LoVo (cell line): ENCODE results near the gene ZNF880.
"Not testable (repeated sequence)": the region's sequence is repeated elsewhere in the genome, so short reads cannot be mapped to it uniquely, and the experiment has no call there.

ENCODE experiments used
- DNase-seq: peaks from one replicate; pipeline ENCODE4 v3.0.0-alpha.2; 2016; ENCODE audit warnings: low spot score

Gene ZNF880

DNA sequence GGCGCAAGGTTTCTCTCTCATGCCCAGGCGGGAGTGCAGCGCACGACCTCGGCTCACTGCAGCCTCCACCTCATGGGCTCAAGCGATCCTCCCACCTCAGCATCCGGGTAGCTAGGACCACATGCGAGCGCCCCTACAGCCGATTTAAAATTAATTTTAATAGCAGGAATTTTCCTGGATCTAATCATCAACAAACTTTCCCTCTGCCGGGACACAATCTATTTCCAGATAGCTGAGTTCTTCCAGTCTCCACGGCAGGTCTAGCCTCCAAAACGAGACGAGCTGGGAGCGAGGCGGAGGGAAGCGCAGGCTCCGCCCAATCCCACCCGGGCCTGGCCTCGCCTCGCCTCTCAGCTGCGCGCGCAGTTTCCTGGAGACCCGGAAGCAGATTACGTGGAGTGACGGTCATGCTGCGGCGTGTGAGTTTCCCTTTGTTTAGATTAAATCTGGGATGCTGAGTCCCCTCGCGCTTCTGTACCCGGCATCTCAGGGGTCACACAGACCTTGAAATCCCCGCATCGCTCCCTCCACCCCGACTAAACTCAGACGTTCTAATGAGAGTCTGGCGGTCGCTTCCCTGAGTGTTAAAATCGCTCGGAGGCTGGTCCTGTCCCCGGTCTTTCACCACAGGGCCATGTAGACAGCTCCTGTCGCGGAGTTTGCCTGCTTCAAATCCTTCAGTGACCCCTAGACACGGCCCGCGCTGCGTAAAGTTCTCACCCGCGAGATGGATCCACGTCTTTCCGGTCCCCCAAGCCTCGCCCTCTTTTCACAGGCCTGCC is at the start of gene ZNF880:
Gene ZNF880, plus strand, starts transcription at position 365 of the 782 bp plus-strand sequence. Its CDS starts 43 bp downstream, at position 408.
- DNase-seq: no peak

DNA sequence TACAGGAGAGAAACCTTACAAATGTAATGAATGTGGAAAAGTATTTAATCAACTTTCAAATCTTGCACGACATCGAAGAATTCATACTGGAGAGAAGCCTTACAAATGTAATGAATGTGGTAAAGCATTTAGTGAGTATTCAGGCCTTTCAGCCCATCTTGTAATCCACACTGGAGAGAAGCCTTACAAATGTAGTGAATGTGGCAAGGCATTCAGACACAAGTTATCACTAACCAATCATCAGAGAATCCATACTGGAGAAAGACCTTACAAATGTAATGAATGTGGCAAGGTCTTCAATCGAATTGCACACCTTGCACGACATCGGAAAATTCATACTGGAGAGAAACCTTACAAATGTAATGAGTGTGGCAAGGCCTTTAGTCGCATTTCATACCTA is 47.3 kb upstream of the ZNF880 start:
- no peak for DNase-seq

DNA sequence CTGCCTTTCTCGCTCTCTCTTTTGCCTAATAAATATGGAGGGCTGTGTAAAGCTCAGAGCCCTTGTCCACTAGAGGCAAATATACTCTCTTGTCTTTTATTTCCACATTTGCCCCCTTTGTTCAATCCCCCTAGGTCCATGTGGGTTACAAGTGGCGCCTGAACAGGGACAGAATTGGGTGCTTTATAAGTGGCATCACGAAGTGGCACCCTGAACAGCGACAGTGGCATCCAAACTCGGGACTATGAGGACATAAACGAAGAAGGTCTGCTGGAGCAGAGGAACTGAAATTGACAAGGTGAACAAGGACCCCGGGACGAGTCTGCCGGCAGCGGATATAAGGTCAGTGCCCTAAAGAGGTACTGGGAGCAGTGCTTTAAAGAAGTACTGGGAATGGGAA is 38.0 kb upstream of the ZNF880 start:
- no peak for DNase-seq

DNA sequence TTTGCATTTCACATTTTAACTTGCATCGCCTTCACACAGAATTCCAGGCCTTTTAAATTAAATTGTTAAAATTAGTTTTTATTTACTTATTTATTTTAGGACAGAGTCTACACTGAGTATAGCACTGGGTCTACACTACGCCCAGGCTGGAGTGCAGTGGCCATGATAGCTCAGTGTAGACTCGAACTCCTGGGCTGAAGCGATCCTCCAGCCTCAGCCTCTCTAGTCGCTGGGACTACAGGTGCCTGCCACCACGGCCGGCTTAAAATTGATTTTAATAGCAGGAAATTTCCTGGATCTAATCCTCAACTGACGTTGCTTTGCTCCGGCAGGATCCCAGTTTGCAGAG is 34.0 kb upstream of the ZNF880 start:
- DNase-seq: no peak

DNA sequence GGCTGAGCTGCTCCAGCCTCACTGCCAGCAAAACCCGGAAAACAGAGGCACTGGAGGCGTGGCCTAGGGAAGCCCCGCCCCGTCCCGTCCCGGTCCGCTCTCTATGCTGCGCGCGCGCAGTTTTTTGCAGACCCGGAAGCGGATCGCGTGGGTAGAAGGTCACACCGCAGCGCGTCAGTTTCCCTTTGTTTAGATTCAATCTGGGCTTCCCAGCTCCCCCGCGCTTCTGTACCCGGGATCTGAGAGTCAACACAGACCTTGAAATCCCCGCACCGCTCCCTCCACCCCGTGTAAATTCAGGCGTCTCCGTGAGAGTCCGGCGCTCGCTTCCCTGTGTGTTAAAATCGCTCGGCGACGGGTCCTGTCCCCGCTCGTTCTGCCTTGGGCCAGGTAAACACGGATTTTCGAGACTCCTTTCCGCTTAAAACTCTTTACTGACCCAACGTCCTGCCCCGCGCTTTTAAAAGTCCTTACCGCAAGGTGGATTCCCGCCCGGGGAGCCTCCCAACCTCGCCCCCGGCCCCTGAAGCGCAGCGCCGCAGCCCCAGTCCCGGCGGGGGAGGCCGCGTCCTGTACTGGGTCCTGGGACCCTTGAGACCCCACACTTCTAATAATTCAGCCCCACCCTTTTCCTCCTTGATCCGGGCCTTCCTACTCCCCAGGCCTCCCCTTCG is 33.5 kb upstream of the ZNF880 start, which contains the start of gene ZNF610:
Gene ZNF610, plus strand, starts transcription at position 127 of the 674 bp plus-strand sequence. CDS start 12,930 bp downstream, outside the sequence.
- DNase-seq: peak; percentile 16

DNA sequence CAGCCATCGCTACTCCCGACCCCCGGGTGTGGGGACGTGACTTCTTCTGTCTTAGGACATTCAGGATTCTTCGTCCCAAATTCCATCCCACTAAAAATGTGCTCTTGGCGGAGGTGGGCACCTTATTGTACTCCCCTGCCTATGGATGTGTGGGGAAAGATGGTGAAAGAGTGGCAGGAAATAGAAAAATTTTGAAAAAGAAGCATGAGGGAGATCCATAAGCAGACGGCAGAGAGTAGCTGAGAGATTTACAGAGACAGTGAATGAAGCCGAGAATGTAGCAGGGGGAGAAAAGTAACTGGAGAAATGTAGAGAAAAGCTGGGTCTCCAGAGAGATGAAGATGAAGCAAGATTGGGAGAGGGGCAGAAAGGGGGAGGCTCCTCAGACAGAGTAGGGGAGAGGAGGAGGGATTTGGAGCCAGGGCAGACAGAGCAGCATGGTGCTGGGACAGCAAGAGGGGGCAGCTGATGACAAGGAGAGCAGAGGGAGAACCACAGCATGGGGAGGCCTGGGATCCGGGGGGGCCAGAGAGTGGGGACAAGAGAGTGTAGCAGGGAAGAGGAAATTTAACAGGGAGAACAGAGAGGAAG is 32.8 kb upstream of the ZNF880 start:
- no peak for DNase-seq

DNA sequence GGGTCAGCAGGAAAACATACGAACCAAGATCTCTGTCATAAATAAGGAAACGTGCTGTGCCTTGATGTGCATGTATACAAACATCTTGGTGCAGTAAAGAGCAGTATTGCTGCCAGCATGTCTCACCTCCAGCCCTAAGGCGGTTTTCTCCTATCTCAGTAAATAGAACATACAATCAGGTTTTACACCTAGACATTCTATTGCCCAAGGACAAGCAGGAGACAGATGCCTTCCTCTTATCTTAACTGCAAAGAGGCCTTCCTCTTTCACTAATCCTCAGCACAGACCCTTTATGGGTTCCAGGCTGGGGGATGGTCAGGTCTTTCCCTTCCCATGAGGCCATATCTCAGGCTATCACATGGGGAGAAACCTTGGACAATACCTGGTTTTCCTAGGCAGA is 30.7 kb upstream of the ZNF880 start:
- not testable (repeated sequence) for DNase-seq

DNA sequence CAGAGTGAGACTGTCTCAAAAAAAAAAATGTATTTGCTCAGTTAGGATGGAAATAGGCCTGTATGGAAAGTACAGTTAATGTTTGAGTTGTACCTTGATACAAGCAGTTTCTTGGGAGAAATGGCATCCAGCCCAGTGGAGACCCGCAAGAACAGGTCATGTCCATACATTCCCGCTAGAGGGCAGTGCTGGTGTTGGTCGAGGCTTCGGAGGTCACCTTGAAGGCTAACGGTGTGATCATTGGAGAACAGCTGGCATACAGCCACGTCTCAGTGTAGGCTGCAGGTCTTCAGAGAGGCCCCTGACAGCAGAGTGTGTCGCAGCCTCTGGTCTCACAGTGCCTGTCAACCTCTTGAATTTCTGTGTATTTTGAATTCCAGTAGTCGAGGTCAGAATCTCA is 26.2 kb upstream of the ZNF880 start:
- DNase-seq: peak; percentile 4

DNA sequence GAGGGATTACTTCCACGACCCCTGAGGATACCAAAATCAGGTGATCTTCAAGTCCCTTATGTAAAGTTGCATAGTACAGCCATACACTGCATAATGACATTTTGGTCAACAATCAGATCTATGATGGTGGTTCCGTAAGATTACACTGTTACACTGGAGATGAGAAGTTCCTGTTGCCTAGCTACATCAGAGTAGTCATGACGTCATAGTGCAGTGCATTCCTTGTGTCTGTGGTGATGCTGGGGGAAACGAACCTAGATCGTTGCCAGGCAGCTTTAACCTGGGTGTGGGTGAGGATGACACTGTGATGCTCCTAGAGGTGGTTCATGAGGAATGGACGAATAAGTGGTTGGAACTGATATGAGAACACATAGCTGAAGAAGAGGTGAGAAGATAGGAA is 24.6 kb upstream of the ZNF880 start:
- DNase-seq: no peak

DNA sequence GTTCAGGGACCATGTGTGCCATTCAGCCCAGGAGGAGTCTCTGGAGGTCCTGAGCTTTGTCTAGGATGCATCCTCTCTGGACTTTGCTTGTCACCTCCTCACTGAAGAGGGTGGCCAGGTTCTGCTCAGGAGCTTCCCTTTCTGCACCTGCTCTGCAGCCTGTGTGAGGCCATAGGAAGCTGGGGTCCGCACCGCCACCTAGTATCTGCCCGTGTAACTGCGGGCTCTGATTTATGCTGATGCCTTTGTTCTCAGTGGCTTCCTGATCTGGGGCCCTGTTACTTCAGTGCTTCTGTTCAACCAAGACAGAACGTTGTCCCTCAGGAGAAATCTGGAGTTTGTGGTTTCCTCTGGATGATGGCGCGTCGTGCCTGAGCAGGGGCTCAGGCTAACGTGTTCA is 18.2 kb upstream of the ZNF880 start:
- DNase-seq: no peak

DNA sequence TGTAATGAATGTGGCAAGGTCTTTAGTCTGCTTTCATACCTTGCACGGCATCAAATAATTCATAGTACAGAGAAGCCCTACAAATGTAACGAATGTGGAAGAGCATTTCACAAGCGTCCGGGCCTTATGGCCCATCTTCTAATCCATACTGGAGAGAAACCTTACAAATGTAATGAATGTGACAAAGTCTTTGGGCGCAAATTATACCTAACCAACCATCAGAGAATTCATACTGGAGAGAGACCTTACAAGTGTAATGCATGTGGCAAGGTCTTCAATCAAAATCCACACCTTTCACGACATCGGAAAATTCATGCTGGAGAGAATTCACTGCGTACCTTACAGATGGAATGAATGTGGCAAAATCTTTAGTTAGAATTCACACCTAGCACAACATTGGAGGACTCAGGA is 3.3 kb upstream of the ZNF880 start:
- DNase-seq: no peak

DNA sequence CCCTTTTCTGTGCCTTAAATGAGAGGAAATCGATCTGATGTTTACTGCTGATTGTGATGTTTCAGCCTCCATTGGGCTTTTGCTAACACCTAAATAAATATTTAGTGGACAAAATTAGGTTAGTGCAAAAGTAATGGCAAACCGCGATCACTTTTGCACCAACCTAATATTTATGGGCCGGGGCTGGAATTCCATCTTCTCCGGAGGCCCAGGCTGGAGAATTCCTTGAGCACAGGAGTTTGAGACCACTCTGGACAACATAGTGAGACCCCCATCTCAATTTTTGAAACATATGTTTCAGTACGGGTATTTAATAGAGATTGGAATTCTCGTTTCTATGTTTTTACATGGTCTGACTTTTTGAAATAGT is 603 bp downstream of the ZNF880 start:
- DNase-seq: no peak

DNA sequence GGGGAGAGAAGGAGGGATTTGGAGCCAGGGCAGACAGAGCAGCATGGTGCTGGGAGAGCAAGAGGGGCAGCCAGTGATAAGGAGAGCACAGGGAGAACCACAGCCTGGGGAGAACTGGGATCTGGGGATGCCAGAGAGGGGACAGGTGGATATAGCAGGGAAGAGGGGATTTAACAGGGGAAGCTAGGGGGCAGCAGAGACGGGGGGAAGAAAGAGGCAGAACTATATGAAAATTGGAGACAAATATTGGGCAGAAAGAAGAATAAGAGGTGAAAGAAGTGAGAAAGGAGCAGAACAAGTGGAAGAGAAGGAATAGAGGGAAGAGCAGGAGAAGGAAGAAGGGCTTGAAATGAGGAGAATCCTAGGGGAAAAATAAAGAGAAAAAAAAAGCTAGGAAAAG is 21.4 kb downstream of the ZNF880 start:
- DNase-seq: no peak

DNA sequence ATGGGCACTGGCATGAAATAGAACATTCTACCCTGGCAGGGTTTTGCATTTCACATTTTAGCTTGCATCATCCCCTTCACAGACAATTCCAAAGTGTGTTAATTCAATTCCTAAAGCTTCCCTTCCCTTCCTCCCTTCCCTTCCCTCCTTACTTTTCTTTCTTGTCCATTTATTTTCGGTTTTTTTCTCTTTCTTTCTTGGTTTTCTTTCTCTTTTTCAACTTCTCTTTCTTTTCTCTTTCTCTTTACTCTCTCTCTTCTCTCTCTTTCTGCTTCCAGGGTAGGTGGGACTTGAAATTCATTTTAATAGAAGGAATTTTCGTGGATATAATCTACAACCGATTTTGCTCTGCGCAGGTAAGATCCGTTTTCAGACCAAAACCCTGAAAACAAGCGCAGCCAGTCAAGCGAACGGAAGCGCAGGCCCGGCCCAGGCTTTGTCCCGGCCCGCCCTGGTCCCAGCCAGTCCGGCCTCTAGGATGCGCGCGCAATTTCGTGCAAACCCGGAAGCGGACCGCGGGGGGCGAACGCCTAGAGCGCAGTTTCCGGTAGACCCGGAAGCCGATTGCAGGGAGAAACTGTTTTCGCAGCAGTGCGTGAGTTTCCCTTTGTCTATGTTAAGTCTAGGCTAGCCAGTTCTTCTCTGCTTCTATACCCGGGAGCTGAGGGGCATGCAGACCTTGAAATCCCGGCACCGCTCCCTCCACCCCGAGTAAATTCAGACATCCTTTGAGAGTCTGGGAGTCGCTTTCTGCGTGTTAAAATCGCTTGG is 27.8 kb downstream of the ZNF880 start, which contains the start of gene ZNF528:
Gene ZNF528, plus strand, starts transcription at position 540 of the 771 bp plus-strand sequence. CDS start 4,165 bp downstream, outside the sequence.
- no peak for DNase-seq

DNA sequence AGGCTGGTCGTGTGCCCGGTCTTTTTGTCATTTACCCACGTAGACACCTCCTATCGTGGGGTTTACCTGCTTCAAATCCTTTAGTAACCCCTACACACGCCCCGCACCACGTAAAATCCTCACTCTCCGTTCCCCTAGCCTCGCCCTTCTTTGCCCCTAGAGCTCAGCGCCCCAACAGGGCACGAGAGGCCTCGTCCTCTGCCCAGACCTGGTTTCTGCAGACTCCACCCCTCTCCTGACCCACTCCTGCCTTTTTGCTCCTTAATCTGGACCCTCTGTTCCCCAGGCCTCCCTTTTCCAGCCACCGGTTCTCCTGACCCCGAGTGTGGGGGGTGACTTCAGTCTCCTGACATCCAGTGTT is 28.3 kb downstream of the ZNF880 start:
- no peak for DNase-seq

DNA sequence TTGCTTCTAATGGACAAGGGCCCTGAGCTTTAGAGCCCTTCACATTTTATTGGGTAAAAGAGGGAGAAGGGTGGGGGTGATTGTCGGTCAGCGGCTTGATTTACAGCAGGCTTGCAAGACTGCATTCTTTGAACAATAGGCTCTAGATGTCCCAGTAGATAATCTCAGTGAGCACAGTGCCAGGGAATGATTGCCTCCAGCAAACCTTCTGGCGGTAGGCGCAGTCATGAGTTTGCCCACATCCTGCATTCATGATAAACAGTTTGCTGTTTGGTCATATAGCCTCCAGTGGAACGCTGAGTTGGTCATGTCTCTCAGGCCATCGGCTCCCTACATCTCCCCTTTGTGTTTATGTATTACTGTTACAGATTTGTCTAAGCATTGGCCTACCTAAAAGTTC is 40.6 kb downstream of the ZNF880 start:
- no peak for DNase-seq

DNA sequence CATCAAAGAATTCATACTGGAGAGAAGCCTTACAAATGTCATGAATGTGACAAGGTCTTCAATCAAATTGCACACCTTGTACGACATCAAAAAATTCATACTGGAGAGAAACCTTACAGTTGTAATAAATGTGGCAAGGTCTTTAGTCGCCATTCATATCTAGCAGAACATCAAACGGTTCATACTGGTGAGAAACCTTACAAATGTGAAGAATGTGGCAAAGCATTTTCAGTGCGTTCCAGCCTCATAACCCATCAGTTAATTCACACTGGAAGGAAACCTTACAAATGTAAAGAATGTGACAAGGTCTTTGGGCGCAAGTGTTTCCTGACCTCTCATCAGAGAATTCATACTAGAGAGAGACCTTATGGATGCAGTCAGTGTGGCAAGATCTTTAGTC is 46.0 kb downstream of the ZNF880 start:
- no peak for DNase-seq

DNA sequence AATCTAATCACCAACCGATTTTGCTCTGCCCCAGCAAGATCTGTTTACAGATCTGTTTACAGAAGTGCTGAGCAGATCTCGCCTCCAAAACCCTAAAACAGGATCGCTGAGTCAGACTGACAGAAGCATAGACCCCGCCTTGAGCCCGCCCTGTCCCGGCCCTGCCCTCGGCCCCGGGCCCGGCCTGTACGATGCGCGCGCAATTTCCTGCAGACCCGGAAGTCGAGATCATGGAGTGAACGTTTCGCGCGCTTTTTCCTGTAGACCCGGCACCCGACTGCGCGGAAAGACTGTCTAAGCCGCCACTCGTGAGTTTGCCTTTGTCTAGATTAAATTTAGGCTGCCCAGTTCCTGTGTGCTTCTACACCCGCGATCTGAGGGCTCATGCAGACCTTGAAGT is 59.2 kb downstream of the ZNF880 start, which contains the start of gene ZNF534:
Gene ZNF534, plus strand, starts transcription at position 212 of the 400 bp plus-strand sequence. CDS start 2,327 bp downstream, outside the sequence.
- no peak for DNase-seq
